HG03354 (cell line): ENCODE results near the gene UBALD1.
"Not testable (repeated sequence)": the region's sequence is repeated elsewhere in the genome, so short reads cannot be mapped to it uniquely, and the experiment has no call there.

ENCODE experiments used
- ATAC-seq: cut with Tn5 transposase; IDR thresholded peaks from one replicate; pipeline ENCODE4 v1.9.1; 2021; ENCODE audit warnings: mild to moderate bottlenecking; ENCODE audit not compliant: unreplicated experiment, poor library complexity, severe bottlenecking

Gene UBALD1

GRCh38 chr16:4601036-4601863 is 13.4 kb downstream of the UBALD1 start:
- no peak for ATAC-seq

GRCh38 chr16:4599545-4599944 is 15.1 kb downstream of the UBALD1 start:
- no peak for ATAC-seq

GRCh38 chr16:4599037-4599436 is 15.7 kb downstream of the UBALD1 start:
- ATAC-seq: no peak

- ATAC-seq: no peak
Observed at GRCh38 chr16:4597174-4597573, 17.5 kb downstream of the UBALD1 start.

GRCh38 chr16:4594433-4595410 is 20.0 kb downstream of the UBALD1 start:
- no peak for ATAC-seq

GRCh38 chr16:4593086-4593485 is 21.6 kb downstream of the UBALD1 start:
- no peak for ATAC-seq

- no peak for ATAC-seq
Observed at GRCh38 chr16:4591706-4592470, 22.8 kb downstream of the UBALD1 start.

GRCh38 chr16:4591191-4591590 is 23.5 kb downstream of the UBALD1 start:
- ATAC-seq: no peak

- ATAC-seq: no peak
Observed at GRCh38 chr16:4588961-4589360, 25.7 kb downstream of the UBALD1 start.

GRCh38 chr16:4588386-4588785 is 26.3 kb downstream of the UBALD1 start:
- ATAC-seq: no peak

GRCh38 chr16:4586291-4586690 is 28.4 kb downstream of the UBALD1 start:
- no peak for ATAC-seq

GRCh38 chr16:4583906-4584305 is 30.8 kb downstream of the UBALD1 start:
- ATAC-seq: no peak

GRCh38 chr16:4580250-4580649 is 34.4 kb downstream of the UBALD1 start:
- no peak for ATAC-seq

- ATAC-seq: no peak
Observed at GRCh38 chr16:4578961-4579530, 35.6 kb downstream of the UBALD1 start.

- ATAC-seq: no peak
Observed at GRCh38 chr16:4576008-4576407, 38.7 kb downstream of the UBALD1 start.

GRCh38 chr16:4574919-4575705 is 39.6 kb downstream of the UBALD1 start:
- no peak for ATAC-seq

GRCh38 chr16:4573926-4574325 is 40.8 kb downstream of the UBALD1 start:
- ATAC-seq: not testable (repeated sequence)

- no peak for ATAC-seq
Observed at GRCh38 chr16:4572715-4573114, 42.0 kb downstream of the UBALD1 start.
